Activated naive CD4-positive, alpha-beta T cell treated with anti-CD3 and anti-CD28 coated beads, Interleukin-2, amount 50 U/mL, for 16 hours (primary cell): ENCODE data around the gene MPEG1.
A peak's percentile ranks its signal among the peaks of the same experiment; 100 is the strongest.

Experiments
- DNase-seq: peaks from one replicate; pipeline ENCODE4 v3.0.0-alpha.2; 2020

MPEG1 gene

DNA sequence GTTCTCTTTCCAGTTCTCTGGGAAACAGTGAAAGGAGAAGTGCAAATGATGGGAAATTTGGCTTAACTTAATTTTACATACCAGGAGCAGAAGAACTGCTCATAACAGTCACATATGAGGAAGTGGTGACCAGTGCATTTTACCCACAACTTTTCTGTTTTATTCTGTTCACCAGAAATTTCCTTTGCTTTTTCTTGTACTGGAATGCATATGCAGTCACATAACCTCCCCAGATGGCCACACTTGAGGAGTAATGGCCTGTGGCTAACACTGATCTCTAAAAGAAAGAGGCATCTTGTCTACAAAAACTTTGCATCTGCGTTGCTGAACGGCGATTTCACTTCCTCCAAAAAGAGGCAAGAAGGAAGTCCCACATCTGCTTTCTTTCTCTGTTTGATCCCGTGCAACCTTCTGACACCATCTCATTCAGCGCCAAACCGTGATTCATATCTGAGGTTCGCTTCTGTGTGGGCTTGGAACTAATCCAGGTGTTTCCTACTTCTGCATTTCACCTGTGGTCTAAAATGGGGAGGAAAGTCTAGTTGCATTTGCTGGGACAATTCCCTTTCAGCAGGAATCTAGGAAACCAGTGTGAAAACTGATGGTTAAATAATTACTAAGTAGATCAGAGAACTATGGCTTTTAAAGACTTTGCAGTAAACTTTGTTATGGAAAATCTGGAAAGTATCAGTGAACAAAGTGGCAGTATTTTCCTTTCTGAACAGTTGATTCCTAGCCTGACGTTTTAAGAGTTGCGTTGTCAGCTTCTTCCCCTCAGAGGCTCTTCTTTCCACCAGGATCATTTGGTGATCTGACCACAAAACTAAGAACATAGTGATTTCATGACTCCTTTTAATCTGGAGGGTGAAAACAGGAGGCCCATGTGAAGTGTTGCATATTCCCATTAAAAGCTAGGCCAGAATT is 4.2 kb upstream of the MPEG1 start:
- DNase-seq: no peak

DNA sequence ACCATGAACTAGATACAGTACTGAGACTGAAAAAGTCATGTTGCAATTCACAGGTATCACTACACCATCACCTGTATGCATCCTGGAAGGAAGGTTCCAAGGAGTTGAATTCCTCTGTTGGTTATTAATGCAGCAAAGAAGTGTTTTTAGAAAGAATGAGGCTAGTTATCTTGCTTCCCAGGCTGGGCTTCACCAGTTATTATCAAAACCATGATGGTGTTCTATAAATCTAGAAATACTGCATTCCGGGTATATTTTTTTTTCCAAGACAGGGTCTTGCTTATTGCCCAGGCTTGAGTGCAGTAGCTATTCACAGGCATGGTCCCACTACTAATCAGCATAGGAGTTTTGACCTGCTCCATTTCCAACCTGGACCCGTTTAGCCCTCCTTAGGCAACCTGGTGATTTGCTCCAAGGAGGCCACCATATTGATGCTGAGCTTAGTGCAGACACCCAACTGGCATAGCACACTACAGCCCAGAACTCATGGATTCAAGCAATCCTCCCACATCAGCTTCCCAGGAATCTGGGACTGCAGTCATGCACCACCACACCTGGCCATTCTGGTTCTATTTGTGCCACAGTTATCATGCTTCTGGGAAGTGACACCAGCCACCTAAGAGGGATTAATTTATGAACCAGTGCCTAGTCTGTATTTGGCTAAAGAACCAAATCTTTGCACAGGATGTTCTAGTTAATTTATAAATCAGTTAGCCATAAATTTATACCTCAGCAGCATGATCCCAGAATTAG is 1.6 kb upstream of the MPEG1 start:
- no peak for DNase-seq

DNA sequence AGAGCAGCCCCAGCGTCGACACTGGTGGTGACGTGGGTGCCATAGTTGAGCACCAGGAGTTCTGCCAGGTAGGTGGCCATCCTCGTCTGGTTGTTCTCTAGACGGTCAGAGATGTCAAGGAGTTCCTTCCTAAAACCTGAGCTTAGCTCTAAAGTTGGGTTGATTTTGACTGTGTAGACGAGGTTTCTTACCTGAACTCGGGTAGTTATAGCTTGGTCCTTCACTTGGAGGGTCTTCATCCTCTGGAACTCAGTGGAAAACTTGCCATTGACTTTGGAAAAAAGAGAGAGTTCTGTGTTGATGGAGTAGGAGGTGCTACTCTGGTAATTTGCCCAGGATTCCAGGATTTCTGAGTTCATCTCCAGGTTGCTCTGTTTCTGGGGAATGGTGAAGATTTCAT is 505 bp downstream of the MPEG1 start:
- DNase-seq: no peak

DNA sequence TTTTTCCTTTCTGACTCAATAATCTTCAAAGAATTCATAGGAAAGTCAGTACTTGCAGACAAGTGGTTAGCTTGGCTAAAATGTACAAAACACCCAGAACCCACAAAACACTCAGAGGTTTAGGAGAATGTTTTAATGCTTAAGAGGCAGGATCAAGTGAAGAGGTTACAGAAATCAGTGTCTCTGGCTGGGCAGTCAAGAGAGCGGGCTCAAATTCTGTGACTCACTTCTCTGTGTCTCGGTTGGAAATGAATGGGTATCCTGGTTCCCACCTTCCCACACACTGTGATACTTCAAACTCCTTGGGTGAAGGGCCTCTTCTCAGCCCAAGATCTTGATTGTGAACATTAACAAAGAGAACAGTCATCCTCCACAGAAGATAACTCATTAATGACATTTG is 3.8 kb downstream of the MPEG1 start:
- DNase-seq: no peak

DNA sequence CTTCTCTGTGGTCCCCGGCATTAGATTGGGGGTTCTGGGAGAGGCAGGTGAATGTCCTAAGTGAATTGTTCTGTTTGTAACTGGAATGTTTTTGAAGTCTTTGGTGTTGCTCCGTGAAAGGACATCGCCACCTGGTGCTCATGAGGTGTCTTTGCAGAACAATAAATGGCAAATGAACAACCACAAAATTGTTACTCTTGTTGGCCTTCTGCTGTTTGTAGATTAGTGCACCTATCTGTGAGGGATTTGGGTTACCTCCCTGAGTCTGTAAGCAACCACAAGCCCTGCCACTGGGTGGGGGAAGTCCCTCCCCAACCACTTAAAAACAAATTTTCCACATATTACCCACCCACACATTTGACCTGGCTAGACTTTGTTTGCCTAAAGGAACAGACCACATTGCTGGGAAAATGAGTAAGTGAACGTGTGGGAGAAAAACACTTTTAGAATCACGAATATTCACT is 4.7 kb downstream of the MPEG1 start:
- peak; percentile 46 for DNase-seq

DNA sequence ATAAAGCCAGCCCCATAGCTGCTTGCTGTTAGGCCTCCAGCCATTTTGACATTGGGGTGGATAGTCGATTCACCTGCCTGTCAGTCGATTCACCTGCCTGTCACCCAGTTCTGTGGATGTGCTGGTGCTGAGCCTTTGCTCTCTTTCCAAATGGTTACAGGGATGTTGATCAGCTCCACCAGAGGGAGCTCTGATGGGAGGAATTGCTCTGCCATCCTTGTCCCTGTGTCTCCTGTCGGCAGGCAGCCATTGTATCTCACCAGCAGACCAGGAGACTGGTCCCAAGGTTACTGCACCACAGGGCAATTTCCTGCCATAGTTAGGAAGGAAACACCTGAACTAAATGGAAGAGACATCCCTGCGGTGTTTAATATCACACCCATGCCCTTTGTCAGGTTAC is 6.1 kb downstream of the MPEG1 start:
- DNase-seq: no peak

DNA sequence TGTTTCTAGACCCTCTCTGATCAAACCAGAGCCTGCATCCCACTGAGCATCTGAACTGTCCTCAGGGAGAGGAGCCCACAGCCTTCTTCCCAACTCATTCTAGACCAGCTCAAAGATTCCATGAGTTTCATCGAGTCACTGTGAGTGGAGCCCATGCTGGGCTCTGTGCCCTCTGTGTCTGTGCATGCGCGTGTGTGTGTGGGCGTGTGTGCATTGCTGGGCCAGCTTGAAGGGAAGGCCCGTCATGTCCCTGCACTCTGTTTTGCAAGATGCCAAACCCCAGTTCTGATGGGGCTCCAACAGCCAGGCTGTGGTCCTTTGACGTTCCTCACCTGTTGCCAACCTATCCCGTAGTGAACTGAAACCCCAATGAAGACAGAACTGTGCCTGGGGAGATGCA is 7.1 kb downstream of the MPEG1 start:
- no peak for DNase-seq

DNA sequence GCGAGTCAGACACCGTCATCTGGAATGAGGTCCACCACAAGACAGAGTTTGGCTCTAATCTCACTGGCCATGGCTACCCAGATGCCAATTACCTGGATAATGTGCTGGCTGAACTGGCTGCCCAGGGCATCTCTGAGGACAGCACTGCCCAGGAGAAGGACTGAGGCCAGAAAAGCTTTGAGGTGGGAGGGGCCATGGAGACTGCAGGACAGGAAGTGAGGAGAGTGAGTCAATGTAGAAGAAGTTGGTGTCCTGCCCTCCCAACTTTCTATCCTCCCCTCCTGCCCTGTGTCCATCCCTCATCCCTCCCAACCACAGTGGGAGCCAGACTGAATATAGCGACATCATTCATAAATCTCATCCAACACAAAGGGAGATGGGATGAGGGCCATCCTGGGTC is 8.0 kb downstream of the MPEG1 start:
- DNase-seq: no peak

DNA sequence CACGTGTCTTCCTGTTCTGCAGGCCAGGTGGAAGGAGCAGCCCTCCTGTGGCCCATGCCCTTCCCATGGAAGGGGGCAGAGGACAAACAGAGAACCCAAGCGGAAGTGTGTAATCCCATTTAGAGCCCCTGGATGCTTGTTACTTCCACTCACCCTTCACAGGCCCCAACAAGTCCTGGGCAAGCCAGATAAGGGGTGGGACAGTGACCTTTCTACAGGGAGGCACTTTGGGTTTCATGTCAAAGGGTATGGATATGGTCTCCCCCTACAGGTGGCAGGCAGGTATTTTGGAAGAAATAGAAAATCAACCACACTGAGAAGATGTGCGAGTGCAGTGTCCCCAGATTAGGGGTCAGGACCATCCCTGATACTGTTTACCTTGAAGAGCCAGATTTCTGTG is 11.4 kb downstream of the MPEG1 start:
- no peak for DNase-seq

DNA sequence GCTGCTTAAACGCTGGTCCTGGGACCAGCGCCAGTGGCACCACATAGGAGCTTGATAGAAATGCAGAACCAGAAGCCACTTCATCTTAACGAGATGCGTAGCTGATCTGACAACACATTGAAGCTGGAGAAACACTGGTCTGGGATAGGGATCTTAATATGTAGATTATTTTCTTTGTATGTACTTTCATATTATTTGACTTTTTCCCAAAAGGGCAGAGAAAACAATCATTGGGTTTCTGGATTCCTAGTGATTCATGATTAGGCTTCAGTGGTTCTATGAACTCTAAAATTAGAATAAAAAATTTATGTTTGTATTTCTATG is 12.3 kb downstream of the MPEG1 start:
- no peak for DNase-seq

DNA sequence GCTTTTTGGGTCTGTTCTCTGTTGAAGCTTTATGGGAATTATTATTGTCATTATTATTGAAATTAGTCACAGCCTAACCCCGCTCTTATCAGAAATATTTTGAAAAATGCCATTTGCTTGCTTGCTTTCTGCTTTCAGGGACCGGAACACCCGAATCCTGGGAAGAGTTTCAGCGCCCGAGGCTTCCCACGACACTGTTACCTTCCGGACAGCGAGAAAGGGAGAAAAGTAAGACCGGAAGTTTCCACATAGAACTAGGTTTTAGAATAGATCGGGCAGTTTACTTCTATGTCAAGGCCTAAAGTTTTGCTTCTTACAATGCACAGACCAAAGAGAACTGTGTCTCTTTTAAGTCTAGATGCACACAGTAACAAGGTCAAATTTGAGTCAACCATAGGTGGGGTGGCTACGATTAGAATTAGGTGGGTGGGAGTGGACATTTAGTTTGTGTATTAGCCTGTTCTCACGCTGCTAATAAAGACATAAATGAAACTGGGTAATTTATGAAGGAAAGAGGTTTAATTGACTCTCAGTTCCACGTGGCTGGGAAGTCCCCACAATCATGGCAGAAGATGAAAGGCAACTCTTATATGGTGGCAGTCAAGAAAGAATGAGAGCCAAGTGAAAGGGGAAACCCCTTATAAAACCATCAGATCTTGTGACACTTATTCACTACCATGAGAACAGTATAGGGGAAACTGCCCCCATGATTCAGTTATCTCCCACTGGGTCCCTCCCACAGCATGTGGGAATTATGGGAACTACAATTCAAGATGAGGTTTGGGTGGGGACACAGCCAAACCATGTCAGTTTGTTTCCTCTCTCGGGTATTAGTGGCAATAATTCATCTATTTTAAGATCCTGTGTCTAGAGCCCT is 12.9 kb downstream of the MPEG1 start:
- peak; percentile 41 for DNase-seq

DNA sequence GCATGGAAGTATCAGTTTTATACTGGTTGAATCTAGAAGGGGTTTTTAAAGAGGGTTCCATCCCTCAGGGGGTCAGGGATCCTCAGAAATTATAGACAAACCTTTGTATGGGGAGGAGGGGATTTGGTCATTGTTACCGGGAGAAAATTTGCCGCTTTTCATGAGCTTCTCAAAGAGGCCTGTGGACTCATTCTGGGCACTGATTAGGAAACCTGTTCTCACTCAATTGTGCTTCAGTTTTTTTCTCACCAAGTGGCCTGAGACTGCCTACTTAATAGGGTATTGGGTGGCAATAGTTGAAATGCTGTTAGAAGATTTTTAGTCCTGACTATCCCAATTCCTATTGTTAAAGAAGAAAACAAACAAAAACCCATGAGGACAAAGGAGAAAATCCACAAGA is 14.0 kb downstream of the MPEG1 start:
- no peak for DNase-seq

DNA sequence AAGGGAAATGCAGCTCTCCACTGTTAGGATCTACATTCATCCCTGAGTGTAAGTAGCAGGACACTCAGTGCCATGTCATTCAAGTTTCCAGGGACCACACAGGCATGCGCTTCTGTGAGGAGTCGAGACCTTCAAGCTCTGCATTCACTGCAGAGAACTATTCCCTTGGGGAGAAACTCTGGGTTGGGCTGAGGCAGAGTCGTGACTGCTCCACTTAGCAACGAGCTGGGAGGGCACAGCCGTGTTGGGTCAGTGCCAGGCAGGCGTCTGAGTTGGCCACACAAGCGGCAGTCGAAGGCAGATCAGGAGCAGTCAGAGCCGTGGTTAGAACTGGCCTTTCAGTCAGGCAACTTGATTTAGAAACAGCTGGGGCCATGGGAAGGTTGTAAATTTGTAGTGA is 14.7 kb downstream of the MPEG1 start:
- no peak for DNase-seq

DNA sequence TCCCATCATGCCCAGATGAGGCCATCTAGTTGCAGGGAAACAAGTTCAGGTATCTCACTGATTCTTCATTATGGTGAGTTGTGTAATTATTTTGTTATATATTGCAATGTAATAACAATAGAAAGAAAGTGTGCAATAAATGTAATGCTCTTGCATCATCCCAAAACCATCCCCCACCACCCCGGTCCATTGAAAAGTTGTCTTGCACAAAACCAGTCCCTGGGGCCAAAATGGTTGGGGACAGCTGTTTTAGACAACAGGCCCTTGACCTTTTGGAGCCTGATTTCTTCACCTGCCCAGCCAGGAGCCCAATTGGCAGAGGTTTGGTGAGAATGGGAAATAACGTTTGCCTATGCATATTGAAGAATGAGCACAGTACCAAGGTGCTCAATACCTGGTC is 15.9 kb downstream of the MPEG1 start:
- DNase-seq: no peak

DNA sequence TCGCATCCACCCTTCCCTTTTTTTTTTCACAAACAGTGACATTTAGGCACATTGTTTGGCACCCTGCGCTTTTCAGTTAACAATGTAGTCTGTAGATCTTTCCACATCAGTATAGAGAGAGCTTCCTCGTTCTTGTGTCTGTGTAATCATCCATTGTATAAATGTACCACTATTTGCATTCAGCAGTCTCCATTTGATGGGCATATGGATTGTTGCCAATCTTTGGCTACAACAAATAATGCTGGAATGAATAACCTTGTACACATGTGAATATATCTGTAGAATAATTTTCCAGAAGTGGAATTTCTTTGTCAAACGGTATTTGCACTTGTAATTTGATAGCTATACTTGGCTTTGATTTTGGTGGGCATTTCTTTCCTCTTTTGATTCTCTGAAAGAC is 17.1 kb downstream of the MPEG1 start:
- no peak for DNase-seq

DNA sequence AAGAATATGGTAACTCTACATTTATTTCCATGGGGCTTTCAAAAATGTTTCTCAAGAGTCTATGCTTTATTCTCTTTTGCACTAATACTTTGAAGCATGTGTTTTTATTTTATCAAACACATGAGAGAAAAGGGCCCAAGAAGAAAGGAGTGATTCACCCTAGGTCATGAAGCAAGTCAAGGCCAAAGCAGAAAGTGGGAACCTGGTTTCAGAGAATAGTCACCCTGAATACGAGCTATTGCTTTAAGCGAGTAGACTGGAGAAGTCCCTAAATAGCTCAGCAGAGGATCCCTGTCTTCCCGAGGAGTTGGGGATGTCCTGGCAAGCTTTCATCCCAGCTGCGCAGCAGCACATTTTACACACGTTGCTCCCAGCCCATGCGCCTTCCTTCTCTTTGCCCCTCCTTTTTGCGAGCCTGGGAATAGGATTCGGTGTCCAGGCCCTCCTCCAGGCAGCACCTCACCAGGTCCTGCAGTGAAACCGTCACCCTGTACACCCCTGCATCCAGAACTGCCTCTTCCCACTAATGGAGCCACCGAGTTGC is 19.1 kb downstream of the MPEG1 start:
- DNase-seq: no peak

DNA sequence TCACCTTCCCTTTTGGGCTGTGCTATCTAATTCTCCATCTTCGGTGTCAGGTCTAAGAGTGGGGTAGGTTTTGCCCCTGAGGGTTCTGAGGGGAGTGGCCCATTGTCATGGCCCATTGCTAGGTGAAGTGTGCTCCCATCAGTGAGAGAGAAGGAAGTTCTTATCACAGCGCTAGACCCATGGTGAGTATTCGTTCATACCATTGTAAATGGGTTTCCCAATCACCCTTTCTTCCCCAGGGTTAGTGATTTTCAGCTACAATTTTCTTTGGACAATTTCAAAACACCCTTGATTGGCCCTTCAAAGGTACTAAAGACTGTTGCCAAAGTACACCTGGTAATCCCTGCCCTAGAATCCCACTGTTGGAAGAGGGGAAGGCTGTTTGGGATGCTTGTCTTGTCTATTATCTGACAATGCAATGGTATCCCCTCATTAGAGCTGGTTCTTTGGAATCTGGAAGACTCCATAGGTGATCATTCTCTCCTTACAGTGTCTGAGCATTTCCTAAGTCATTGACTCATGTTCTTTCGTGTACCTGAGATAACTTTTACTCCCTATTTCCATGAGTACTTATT is 20.2 kb downstream of the MPEG1 start:
- DNase-seq: no peak

DNA sequence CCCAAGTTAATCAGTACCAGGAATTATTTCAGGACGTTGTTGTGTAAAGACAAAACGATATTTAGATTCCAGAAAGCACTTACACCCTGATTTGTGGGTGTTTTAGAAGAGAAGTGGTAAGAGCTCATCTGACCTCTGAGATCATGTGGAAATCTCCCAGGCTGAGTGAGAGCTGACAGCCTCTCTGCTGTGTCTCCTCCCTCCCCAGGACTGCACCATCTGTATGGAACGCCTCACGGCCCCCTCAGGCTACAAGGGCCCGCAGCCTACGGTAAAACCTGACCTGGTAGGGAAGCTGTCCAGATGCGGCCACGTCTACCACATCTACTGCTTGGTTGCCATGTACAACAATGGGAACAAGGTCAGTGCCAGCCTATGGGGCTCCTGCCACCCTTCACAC is 20.8 kb downstream of the MPEG1 start:
- no peak for DNase-seq

DNA sequence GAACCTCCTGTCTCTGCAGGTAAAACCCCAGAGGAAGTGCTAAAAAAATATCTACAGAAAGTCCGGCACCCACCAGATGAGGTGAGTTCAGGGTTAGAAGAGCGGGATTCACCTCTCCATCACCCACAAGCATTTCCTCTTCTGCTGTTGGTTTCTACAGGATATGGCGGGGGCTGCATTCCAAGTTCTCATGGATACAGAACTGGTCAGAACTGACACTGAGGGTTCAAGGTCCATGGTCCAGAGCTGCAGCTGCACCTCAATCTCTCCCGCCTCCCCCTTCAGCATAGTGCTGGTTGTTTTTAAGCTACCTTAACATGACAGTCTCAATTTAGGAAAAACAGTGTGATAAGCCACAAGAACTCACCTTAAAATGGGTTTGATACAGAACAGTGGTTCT is 21.6 kb downstream of the MPEG1 start:
- no peak for DNase-seq

DNA sequence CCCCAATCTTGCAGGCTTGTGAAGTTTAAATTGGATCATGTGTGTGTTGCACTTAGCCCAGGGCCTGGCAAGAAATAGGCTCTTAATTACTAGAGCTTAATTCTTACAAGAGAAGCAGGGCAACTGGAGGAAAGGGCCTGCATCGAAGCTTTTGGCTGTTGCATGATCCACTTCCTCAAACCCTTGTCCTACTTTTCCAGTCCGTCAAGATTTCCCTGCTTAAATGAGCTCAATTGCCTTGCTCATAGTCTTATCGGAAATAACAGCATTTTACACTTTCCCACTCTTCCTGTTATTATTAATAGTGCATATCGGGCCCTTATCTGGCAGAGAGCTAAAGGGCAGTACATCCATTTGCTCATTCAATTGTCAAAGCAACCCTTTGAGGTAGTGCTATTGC is 22.7 kb downstream of the MPEG1 start:
- DNase-seq: no peak

DNA sequence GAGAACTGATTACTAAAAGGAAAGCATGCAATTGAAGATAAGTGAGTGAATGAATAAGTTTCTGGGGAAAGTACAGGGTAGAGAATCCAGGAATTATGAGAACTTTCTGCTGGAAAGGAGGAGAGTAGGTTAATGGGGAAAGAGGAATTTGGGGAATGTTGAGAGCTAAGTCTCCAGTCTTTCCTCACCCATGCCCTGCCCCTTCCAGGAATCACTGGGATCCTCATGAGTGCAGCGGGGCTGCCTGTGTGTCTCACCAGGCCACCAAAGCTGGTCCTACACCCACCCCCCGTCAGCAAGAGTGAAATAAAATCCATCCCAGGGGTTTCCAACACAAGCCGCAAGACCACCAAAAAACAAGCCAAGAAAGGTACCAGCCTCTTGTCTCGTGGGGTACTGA is 23.8 kb downstream of the MPEG1 start:
- DNase-seq: no peak

DNA sequence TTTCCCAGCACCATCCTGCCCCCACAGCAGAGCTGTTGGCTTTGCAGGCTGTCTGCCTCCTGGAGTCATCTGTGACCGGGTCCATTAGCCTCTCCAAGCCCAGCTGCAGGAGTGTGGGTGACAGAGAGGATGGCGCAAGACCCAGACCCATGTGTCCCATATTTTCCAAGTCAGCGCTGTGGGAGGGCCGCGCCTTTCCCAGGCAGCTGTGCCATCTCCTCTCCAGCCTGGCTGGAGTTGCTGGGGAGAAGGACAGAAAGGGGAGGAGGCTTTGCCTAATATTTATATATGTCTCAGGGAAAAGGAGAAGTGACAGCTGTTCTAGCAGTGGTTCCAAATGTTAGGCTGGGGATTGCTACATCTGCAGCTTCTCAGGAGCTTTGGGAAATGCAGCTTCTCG is 25.1 kb downstream of the MPEG1 start:
- no peak for DNase-seq

DNA sequence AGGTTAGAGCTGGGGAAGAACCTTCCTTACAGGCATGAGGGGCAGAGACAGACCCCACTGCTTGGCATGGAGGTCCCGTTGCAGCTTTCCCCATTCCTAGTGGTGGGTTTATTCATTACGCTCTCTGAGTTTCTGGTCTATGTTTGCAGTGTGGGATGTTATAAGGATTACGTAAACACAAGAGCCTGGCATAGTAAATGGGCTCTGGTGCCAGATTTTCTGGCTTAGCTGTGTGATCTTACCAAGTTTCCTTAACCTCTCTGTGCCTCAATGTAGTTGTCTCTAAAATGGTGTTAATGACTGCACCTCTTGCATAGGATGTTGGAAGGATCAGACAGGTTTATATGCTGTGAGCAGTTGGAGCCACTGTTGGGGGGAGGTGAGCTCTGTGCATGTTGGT is 25.7 kb downstream of the MPEG1 start:
- DNase-seq: no peak
